Endothelial cell of umbilical vein (primary cell): ENCODE measurements around the gene ATG10. TPM values are rescaled to one million over a fixed set of nuclear protein-coding genes. Genes with fewer than 3 reads are reported as not detected.

ENCODE experiments used
- BruUV-seq: library from RNA; stranded (reverse); fragments of 400-500 nt; replicated peaks from 2 replicates; lab custom pipeline; 2021; lab: Mats Ljungman, UMichigan
- CTCF ChIA-PET: fragments of 300-600, 350-600 bp; sonication (Branson Sonifier 250); formaldehyde crosslinking; loops from one replicate; lab custom pipeline; 2021; ENCODE audit warnings: antibody characterized with exemption, inconsistent platforms; lab: Charles Lee
- POLR2A ChIA-PET: fragments of 300-600, 350-600 bp; sonication (Branson Sonifier 250); formaldehyde crosslinking; loops from one replicate; lab custom pipeline; 2021; ENCODE audit warnings: antibody characterized with exemption, inconsistent platforms; lab: Charles Lee
- DNase-seq: peaks from one replicate; pipeline ENCODE4 v3.0.0-alpha.2; 2011; ENCODE audit warnings: low read depth, low spot score
- FAIRE-seq: peaks from 2 replicates; lab custom pipeline; 2011; peaks lifted over from hg19 to GRCh38; lab: Jason Lieb, UNC
- H2AFZ ChIP-seq: 2 replicates; pipeline ENCODE4 v1.6.0; 2012; ENCODE audit warnings: low read depth, low read length, control low read depth, inconsistent platforms
- H3K27ac ChIP-seq: 2 replicates; pipeline ENCODE4 v1.5.1; 2011; ENCODE audit warnings: low read depth, mild to moderate bottlenecking, control low read depth, low read length, moderate library complexity; ENCODE audit not compliant: insufficient read depth
- H3K27me3 ChIP-seq, 2 experiments: 2 replicates each; pipeline versions ENCODE4 v1.6.0 to v1.6.1; 2011; ENCODE audit warnings: low read length in 2 of 2, mixed read lengths in 1 of 2; ENCODE audit not compliant: control insufficient read depth in 2 of 2, insufficient read depth in 2 of 2
- H3K36me3 ChIP-seq, 2 experiments: 2 replicates in 1 of 2; 3 replicates in 1 of 2; pipeline ENCODE4 v1.5.1; 2011; ENCODE audit warnings: low read length in 2 of 2, mild to moderate bottlenecking in 1 of 2, moderate library complexity in 1 of 2; ENCODE audit not compliant: control insufficient read depth in 2 of 2, insufficient read depth in 2 of 2; ENCODE audit errors: extremely low read depth in 1 of 2
- H3K4me1 ChIP-seq: 3 replicates; pipeline ENCODE4 v1.5.1; 2011; ENCODE audit warnings: mild to moderate bottlenecking, low read length; ENCODE audit not compliant: control insufficient read depth, insufficient read depth; ENCODE audit errors: extremely low read depth
- H3K4me2 ChIP-seq: 2 replicates; pipeline ENCODE4 v1.6.1; 2011; ENCODE audit warnings: low read length, control low read depth, mixed read lengths; ENCODE audit not compliant: insufficient read depth
- H3K4me3 ChIP-seq, 3 experiments: fragments of 200-600 bp in 1 of 3; sonication (generic), shearing (Covaris generic) in 1 of 3; replicated peaks in 1 of 3; 2 replicates each; pipeline ENCODE4 v1.5.1; 2011 to 2016; ENCODE audit warnings: control low read depth in 3 of 3, low read length in 3 of 3, mild to moderate bottlenecking in 2 of 3, inconsistent platforms in 1 of 3, low read depth in 1 of 3, moderate library complexity in 1 of 3; ENCODE audit not compliant: insufficient read depth in 1 of 3
- H3K79me2 ChIP-seq: 2 replicates; pipeline ENCODE4 v1.6.0; 2012; ENCODE audit warnings: low read length, inconsistent platforms; ENCODE audit not compliant: control insufficient read depth, insufficient read depth
- H3K9ac ChIP-seq: replicated peaks from 2 replicates; pipeline ENCODE3; 2011; ENCODE audit warnings: low read length, control low read depth; ENCODE audit not compliant: insufficient read depth; ENCODE audit errors: extremely low read depth
- H3K9me1 ChIP-seq: replicated peaks from 3 replicates; pipeline ENCODE4 v1.6.0; 2011; ENCODE audit warnings: mild to moderate bottlenecking, low read length; ENCODE audit not compliant: control insufficient read depth, insufficient read depth; ENCODE audit errors: extremely low read depth
- H3K9me3 ChIP-seq: replicated peaks from 2 replicates; pipeline ENCODE4 v1.5.1; 2012; ENCODE audit warnings: low read length, inconsistent platforms; ENCODE audit not compliant: control insufficient read depth, insufficient read depth
- H4K20me1 ChIP-seq: replicated peaks from 2 replicates; pipeline ENCODE3; 2011; ENCODE audit warnings: mild to moderate bottlenecking, low read length; ENCODE audit not compliant: control insufficient read depth, insufficient read depth; ENCODE audit errors: extremely low read depth
- CTCF ChIP-seq, 2 donors: IDR thresholded peaks; 1 replicate in 1 of 2; 2 replicates in 1 of 2; pipeline ENCODE4 v1.5.1; 2011; ENCODE audit warnings: low read length in 2 of 2, mild to moderate bottlenecking in 2 of 2, moderate library complexity in 2 of 2, control low read depth in 1 of 2, inconsistent platforms in 1 of 2, low read depth in 1 of 2; ENCODE audit not compliant: insufficient read depth in 1 of 2; ENCODE audit errors: extremely low read depth in 1 of 2
- EZH2 ChIP-seq: IDR thresholded peaks from 2 replicates; pipeline ENCODE4 v1.6.1; 2012; ENCODE audit warnings: borderline replicate concordance, low read depth, mild to moderate bottlenecking, moderate library complexity, low read length, inconsistent platforms; ENCODE audit not compliant: severe bottlenecking
- FOS ChIP-seq: IDR thresholded peaks from 2 replicates; pipeline ENCODE4 v1.6.1; 2011; ENCODE audit warnings: mild to moderate bottlenecking, low read length, moderate library complexity, borderline replicate concordance; ENCODE audit not compliant: insufficient read depth
- GATA2 ChIP-seq: IDR thresholded peaks from 2 replicates; pipeline ENCODE4 v1.7.0; 2011; ENCODE audit warnings: low read depth, mild to moderate bottlenecking, moderate library complexity, mixed read lengths, low read length; ENCODE audit not compliant: insufficient read length, insufficient read depth
- JUN ChIP-seq: IDR thresholded peaks from 2 replicates; pipeline ENCODE4 v1.6.1; 2011; ENCODE audit warnings: borderline replicate concordance, low read depth; ENCODE audit not compliant: insufficient read length, insufficient read depth
- MYC ChIP-seq: IDR thresholded peaks from one replicate; pipeline ENCODE4 v1.6.1; 2011; ENCODE audit warnings: mild to moderate bottlenecking, low read depth, low read length
- POLR2A ChIP-seq: IDR thresholded peaks from 2 replicates; pipeline ENCODE4 v1.6.1; 2012; ENCODE audit warnings: low read depth, mild to moderate bottlenecking, control low read depth, low read length
- POLR2AphosphoS5 ChIP-seq: IDR thresholded peaks from 2 replicates; pipeline ENCODE4 v1.6.1; 2012; ENCODE audit warnings: low read depth, mild to moderate bottlenecking, control low read depth, low read length, moderate library complexity; ENCODE audit not compliant: insufficient read depth
- dilution Hi-C: fragments of 300-500 bp; cut with MboI; formaldehyde crosslinking; loops from one replicate; pipeline ENCODE4 v1.15.0; 2019; ENCODE audit warnings: low sequenced_read_pairs; ENCODE audit not compliant: extremely low pct_ligation_motif_present
- intact Hi-C: fragments of 100-400 bp; cut with micrococcal nuclease; formaldehyde crosslinking; loops from one replicate; pipeline ENCODE4 v1.10.0; 2022
- polyA plus RNA-seq, 4 experiments: library from polyadenylated mRNA; depleted of rRNA in 3 of 4; stranded (reverse) in 3 of 4; unstranded in 1 of 4; fragments of >200 nt; gene quantifications; 2 replicates each; pipeline versions ENCODE4 v1.2.1 to v1.2.3, GENCODE V29; 2011 to 2012; ENCODE audit warnings: missing spikeins in 1 of 4
- total RNA-seq: library from RNA; stranded (reverse); gene quantifications from 2 replicates; pipeline ENCODE4 v1.2.3, GENCODE V29; 2021

The ATG10 gene
- total and polyA plus RNA-seq, 2 donors (not counting 3 experiments of a cell fraction or from before 2014, with no cell fraction given) = 1.6 to 3.9 TPM

- no peak overlapping the region for H3K9ac ChIP-seq
- no peak overlapping the region for H3K27ac ChIP-seq
- no peaks in the 10 kb centered on the region for H3K27me3 ChIP-seq
- H3K9me3 ChIP-seq = no peaks in the 10 kb centered on the region
- no peak overlapping the region for H3K4me3 ChIP-seq
- no peaks in the 10 kb centered on the region for H3K9me1 ChIP-seq
- FAIRE-seq = peak; percentile 56
- H4K20me1 ChIP-seq = no peaks in the 10 kb centered on the region
- POLR2A ChIA-PET = no interaction called here
- no peaks in the 10 kb centered on the region for H3K36me3 ChIP-seq
- TF ChIP-seq GATA2 (no peak), POLR2A (no peak), FOS (no peak), MYC (no peak)
- dilution Hi-C loops (no loop called here), intact Hi-C loops (no loop called here)
- peaks cover 2% of the 10 kb centered on the region for H3K4me1 ChIP-seq
- no peak overlapping the region for H2AFZ ChIP-seq
- H3K79me2 ChIP-seq = no peaks in the 10 kb centered on the region
- H3K4me2 ChIP-seq = no peak overlapping the region
- BruUV-seq = no TSS peak
- CTCF ChIA-PET = no interaction called here
- no peak for DNase-seq
Observed at GRCh38 chr5:82222597-82223574, 251.1 kb downstream of the ATG10 start.

GRCh38 chr5:82225525-82226172 is 253.8 kb downstream of the ATG10 start:
- H3K4me2 ChIP-seq = no peak overlapping the region
- H2AFZ ChIP-seq = no peak overlapping the region
- H3K9ac ChIP-seq = no peak overlapping the region
- BruUV-seq = no TSS peak
- H3K36me3 ChIP-seq = no peaks in the 10 kb centered on the region
- H3K79me2 ChIP-seq = no peaks in the 10 kb centered on the region
- H3K9me3 ChIP-seq = no peaks in the 10 kb centered on the region
- no peaks in the 10 kb centered on the region for H3K27me3 ChIP-seq
- FAIRE-seq = peak; percentile 74
- no peaks in the 10 kb centered on the region for H4K20me1 ChIP-seq
- intact Hi-C loops (loop anchor here (1.0 to 2.0 kb wide), 7 partner anchors 51 to 924 kb away; partner anchors contain the start of genes SSBP2 and ZCCHC9), dilution Hi-C loops (no loop called here)
- TF ChIP-seq POLR2AphosphoS5 = no peak
- TF ChIP-seq FOS = no peak
- TF ChIP-seq GATA2 = no peak
- peak; percentile 66 to 85 for TF ChIP-seq CTCF (IDR thresholded peaks at IDR 0.05; ENCODE audit: extremely low read depth in 1 of 2, insufficient read depth in 1 of 2, low read depth in 1 of 2, low read length in 2 of 2)
- no peak for TF ChIP-seq POLR2A
- no peak for TF ChIP-seq EZH2
- TF ChIP-seq MYC = no peak
- TF ChIP-seq JUN = no peak
- no peak overlapping the region for H3K27ac ChIP-seq
- DNase-seq = peak; percentile 78
- H3K4me1 ChIP-seq = peaks cover 2% of the 10 kb centered on the region
- POLR2A ChIA-PET = no interaction called here
- no peaks in the 10 kb centered on the region for H3K9me1 ChIP-seq
- H3K4me3 ChIP-seq = no peak overlapping the region
- CTCF ChIA-PET = interaction anchor here (0.7 to 2.2 kb wide), 14 partner anchors 11 to 926 kb away, joined by 3 to 12 read pairs (median 4); no protein-coding TSS in a partner anchor
